ENCODE results near the gene UBE2N. TPM values are rescaled to one million over a fixed set of nuclear protein-coding genes. Genes with fewer than 3 reads are reported as not detected.

Gene UBE2N
- total RNA-seq, 1 donor from 2014 or later: 70.0 TPM

GRCh38 chr12:93443576-93443975 is 1.8 kb upstream of the UBE2N start:
- TF ChIP-seq CTCF (IDR thresholded peaks at IDR 0.05): no peak
- no peak overlapping the region for H3K27ac Mint-ChIP-seq (ENCODE audit: unreplicated experiment)
- peaks cover 36% of the 10 kb centered on the region for H3K4me1 Mint-ChIP-seq (ENCODE audit: low read depth)
- H3K27me3 Mint-ChIP-seq (ENCODE audit: low read depth): no peaks in the 10 kb centered on the region
- H3K4me3 Mint-ChIP-seq (ENCODE audit: unreplicated experiment): no peak overlapping the region
- no peaks in the 10 kb centered on the region for H3K9me3 Mint-ChIP-seq (ENCODE audit: low read depth)
- no peaks in the 10 kb centered on the region for H3K36me3 Mint-ChIP-seq (ENCODE audit: low read depth)
- no peak for DNase-seq (ENCODE audit: low spot score)

- peak overlapping the region; percentile 98 for H3K4me3 Mint-ChIP-seq (ENCODE audit: unreplicated experiment)
- H3K36me3 Mint-ChIP-seq (ENCODE audit: low read depth): no peaks in the 10 kb centered on the region
- peaks cover 43% of the 10 kb centered on the region for H3K4me1 Mint-ChIP-seq (ENCODE audit: low read depth)
- H3K27ac Mint-ChIP-seq (ENCODE audit: unreplicated experiment): peak overlapping the region; percentile 96
- no peak for DNase-seq (ENCODE audit: low spot score)
- no peaks in the 10 kb centered on the region for H3K27me3 Mint-ChIP-seq (ENCODE audit: low read depth)
- no peak for TF ChIP-seq CTCF (IDR thresholded peaks at IDR 0.05)
- no peaks in the 10 kb centered on the region for H3K9me3 Mint-ChIP-seq (ENCODE audit: low read depth)
These were observed 929 bp upstream of the UBE2N start for GRCh38 chr12:93442411-93443340.

GRCh38 chr12:93441081-93441616 is 598 bp downstream of the UBE2N start:
- no peaks in the 10 kb centered on the region for H3K36me3 Mint-ChIP-seq (ENCODE audit: low read depth)
- TF ChIP-seq CTCF (IDR thresholded peaks at IDR 0.05): no peak
- H3K9me3 Mint-ChIP-seq (ENCODE audit: low read depth): no peaks in the 10 kb centered on the region
- no peak for DNase-seq (ENCODE audit: low spot score)
- peak overlapping the region; percentile 90 for H3K4me3 Mint-ChIP-seq (ENCODE audit: unreplicated experiment)
- H3K27ac Mint-ChIP-seq (ENCODE audit: unreplicated experiment): peak overlapping the region; percentile 97
- H3K27me3 Mint-ChIP-seq (ENCODE audit: low read depth): no peaks in the 10 kb centered on the region
- H3K4me1 Mint-ChIP-seq (ENCODE audit: low read depth): peaks cover 52% of the 10 kb centered on the region

GRCh38 chr12:93440043-93440835 is 1.5 kb downstream of the UBE2N start:
- Mint-ChIP-seq H3K27me3 (ENCODE audit: low read depth) (no peaks in the 10 kb centered on the region), H3K27ac (ENCODE audit: unreplicated experiment) (peak overlapping the region; percentile 97), H3K36me3 (ENCODE audit: low read depth) (no peaks in the 10 kb centered on the region), H3K9me3 (ENCODE audit: low read depth) (no peaks in the 10 kb centered on the region), H3K4me3 (ENCODE audit: unreplicated experiment) (peak overlapping the region; percentile 90), H3K4me1 (ENCODE audit: low read depth) (peaks cover 61% of the 10 kb centered on the region)
- TF ChIP-seq CTCF (IDR thresholded peaks at IDR 0.05): no peak
- no peak for DNase-seq (ENCODE audit: low spot score)
